ENCODE results near the gene ARMS2. TPM values are rescaled to one million over a fixed set of nuclear protein-coding genes. Genes with fewer than 3 reads are reported as not detected.
A peak's percentile ranks its signal among the peaks of the same experiment; 100 is the strongest.

The ARMS2 gene
- total RNA-seq, 1 donor = not detected

GRCh38 chr10:122475591-122476332 is 21.3 kb downstream of the ARMS2 start:
- Histone ChIP-seq H3K4me1 (ENCODE audit: insufficient read depth, low read length) (peaks cover 22% of the 10 kb centered on the region), H3K79me2 (ENCODE audit: insufficient read depth, low read length) (peaks cover 70% of the 10 kb centered on the region), H3K27ac (ENCODE audit: low read depth, low read length) (no peak overlapping the region), H3K4me3 (ENCODE audit: insufficient read depth, low read length) (no peak overlapping the region), H2AFZ (ENCODE audit: low read length) (no peak overlapping the region), H4K20me1 (ENCODE audit: insufficient read depth, low read length) (peaks cover 19% of the 10 kb centered on the region), H3K4me2 (ENCODE audit: insufficient read depth, low read length) (no peak overlapping the region), H3K36me3 (ENCODE audit: insufficient read depth, low read length) (no peaks in the 10 kb centered on the region), H3K27me3 (ENCODE audit: insufficient read depth, low read length) (no peaks in the 10 kb centered on the region), H3K9me3 (ENCODE audit: low read depth, low read length) (no peaks in the 10 kb centered on the region)
- peak; percentile 89 for DNase-seq (ENCODE audit: insufficient read length, low spot score, missing footprints)
- TF ChIP-seq CTCF (IDR thresholded peaks at IDR 0.05; ENCODE audit: extremely low read depth, low read depth, low read length) = no peak

- Histone ChIP-seq H3K36me3 (ENCODE audit: insufficient read depth, low read length) (no peaks in the 10 kb centered on the region), H3K27ac (ENCODE audit: low read depth, low read length) (no peak overlapping the region), H3K4me3 (ENCODE audit: insufficient read depth, low read length) (no peak overlapping the region), H3K4me2 (ENCODE audit: insufficient read depth, low read length) (no peak overlapping the region), H3K9me3 (ENCODE audit: low read depth, low read length) (no peaks in the 10 kb centered on the region), H3K4me1 (ENCODE audit: insufficient read depth, low read length) (peaks cover 20% of the 10 kb centered on the region), H4K20me1 (ENCODE audit: insufficient read depth, low read length) (peaks cover 19% of the 10 kb centered on the region), H3K27me3 (ENCODE audit: insufficient read depth, low read length) (no peaks in the 10 kb centered on the region), H3K79me2 (ENCODE audit: insufficient read depth, low read length) (peaks cover 66% of the 10 kb centered on the region), H2AFZ (ENCODE audit: low read length) (no peak overlapping the region)
- no peak for DNase-seq (ENCODE audit: insufficient read length, low spot score, missing footprints)
- TF ChIP-seq CTCF (IDR thresholded peaks at IDR 0.05; ENCODE audit: extremely low read depth, low read depth, low read length) = no peak
These were observed 21.9 kb downstream of the ARMS2 start for GRCh38 chr10:122476333-122476695.

- no peak overlapping the region for H3K4me2 ChIP-seq (ENCODE audit: insufficient read depth, low read length)
- H3K79me2 ChIP-seq (ENCODE audit: insufficient read depth, low read length) = peaks cover 73% of the 10 kb centered on the region
- no peak for TF ChIP-seq CTCF (IDR thresholded peaks at IDR 0.05; ENCODE audit: extremely low read depth, low read depth, low read length)
These were observed 23.0 kb downstream of the ARMS2 start for GRCh38 chr10:122477436-122477835.

GRCh38 chr10:122478971-122479370 is 24.5 kb downstream of the ARMS2 start:
- Histone ChIP-seq H2AFZ (ENCODE audit: low read length) (no peak overlapping the region), H4K20me1 (ENCODE audit: insufficient read depth, low read length) (peaks cover 24% of the 10 kb centered on the region), H3K27ac (ENCODE audit: low read depth, low read length) (no peak overlapping the region), H3K4me1 (ENCODE audit: insufficient read depth, low read length) (peaks cover 12% of the 10 kb centered on the region), H3K4me2 (ENCODE audit: insufficient read depth, low read length) (no peak overlapping the region), H3K9me3 (ENCODE audit: low read depth, low read length) (no peaks in the 10 kb centered on the region), H3K36me3 (ENCODE audit: insufficient read depth, low read length) (peaks cover under 1% of the 10 kb centered on the region), H3K4me3 (ENCODE audit: insufficient read depth, low read length) (no peak overlapping the region), H3K79me2 (ENCODE audit: insufficient read depth, low read length) (peaks cover 59% of the 10 kb centered on the region), H3K27me3 (ENCODE audit: insufficient read depth, low read length) (no peaks in the 10 kb centered on the region)
- no peak for DNase-seq (ENCODE audit: insufficient read length, low spot score, missing footprints)
- TF ChIP-seq CTCF (IDR thresholded peaks at IDR 0.05; ENCODE audit: extremely low read depth, low read depth, low read length) = no peak

More at GRCh38 chr10:122477436-122477835, 23.0 kb downstream of the ARMS2 start:
- H3K27me3 ChIP-seq (ENCODE audit: insufficient read depth, low read length) = no peaks in the 10 kb centered on the region
- H2AFZ ChIP-seq (ENCODE audit: low read length) = no peak overlapping the region
- no peak overlapping the region for H3K27ac ChIP-seq (ENCODE audit: low read depth, low read length)
- peaks cover 24% of the 10 kb centered on the region for H4K20me1 ChIP-seq (ENCODE audit: insufficient read depth, low read length)
- no peaks in the 10 kb centered on the region for H3K36me3 ChIP-seq (ENCODE audit: insufficient read depth, low read length)
- no peak for DNase-seq (ENCODE audit: insufficient read length, low spot score, missing footprints)
- no peak overlapping the region for H3K4me3 ChIP-seq (ENCODE audit: insufficient read depth, low read length)
- no peaks in the 10 kb centered on the region for H3K9me3 ChIP-seq (ENCODE audit: low read depth, low read length)
- peaks cover 12% of the 10 kb centered on the region for H3K4me1 ChIP-seq (ENCODE audit: insufficient read depth, low read length)
